Fibroblast of pulmonary artery (primary cell): Measurements from ENCODE around the gene TMEM9.

Source experiments
- DNase-seq: peaks from one replicate; pipeline ENCODE4 v3.0.0-alpha.2; 2010; ENCODE audit warnings: low read depth
- H3K4me3 ChIP-seq: replicated peaks from 2 replicates; pipeline ENCODE4 v1.5.1; 2011; ENCODE audit warnings: low read depth, mild to moderate bottlenecking, control low read depth, low read length, moderate library complexity
- CTCF ChIP-seq: IDR thresholded peaks from 2 replicates; pipeline ENCODE4 v1.5.1; 2011; ENCODE audit warnings: mild to moderate bottlenecking, control low read depth, low read length, inconsistent platforms; ENCODE audit errors: missing control alignments

The TMEM9 gene

GRCh38 chr1:201085902-201086735 lies 68.2 kb downstream of the TMEM9 start:
- TF ChIP-seq CTCF = peak; percentile 80
- DNase-seq = peak; percentile 48

More at GRCh38 chr1:201085902-201086735, 68.2 kb downstream of the TMEM9 start:
- no peak overlapping the region for H3K4me3 ChIP-seq
